GM18868 (cell line): Measurements from ENCODE around the gene ALG8.
"Not testable (repeated sequence)": the region's sequence is repeated elsewhere in the genome, so short reads cannot be mapped to it uniquely, and the experiment has no call there.

Experiments
- ATAC-seq: cut with Tn5 transposase; IDR thresholded peaks from one replicate; pipeline ENCODE4 v1.9.1; 2021; ENCODE audit warnings: mild to moderate bottlenecking, moderate library complexity; ENCODE audit not compliant: unreplicated experiment

The ALG8 gene

DNA sequence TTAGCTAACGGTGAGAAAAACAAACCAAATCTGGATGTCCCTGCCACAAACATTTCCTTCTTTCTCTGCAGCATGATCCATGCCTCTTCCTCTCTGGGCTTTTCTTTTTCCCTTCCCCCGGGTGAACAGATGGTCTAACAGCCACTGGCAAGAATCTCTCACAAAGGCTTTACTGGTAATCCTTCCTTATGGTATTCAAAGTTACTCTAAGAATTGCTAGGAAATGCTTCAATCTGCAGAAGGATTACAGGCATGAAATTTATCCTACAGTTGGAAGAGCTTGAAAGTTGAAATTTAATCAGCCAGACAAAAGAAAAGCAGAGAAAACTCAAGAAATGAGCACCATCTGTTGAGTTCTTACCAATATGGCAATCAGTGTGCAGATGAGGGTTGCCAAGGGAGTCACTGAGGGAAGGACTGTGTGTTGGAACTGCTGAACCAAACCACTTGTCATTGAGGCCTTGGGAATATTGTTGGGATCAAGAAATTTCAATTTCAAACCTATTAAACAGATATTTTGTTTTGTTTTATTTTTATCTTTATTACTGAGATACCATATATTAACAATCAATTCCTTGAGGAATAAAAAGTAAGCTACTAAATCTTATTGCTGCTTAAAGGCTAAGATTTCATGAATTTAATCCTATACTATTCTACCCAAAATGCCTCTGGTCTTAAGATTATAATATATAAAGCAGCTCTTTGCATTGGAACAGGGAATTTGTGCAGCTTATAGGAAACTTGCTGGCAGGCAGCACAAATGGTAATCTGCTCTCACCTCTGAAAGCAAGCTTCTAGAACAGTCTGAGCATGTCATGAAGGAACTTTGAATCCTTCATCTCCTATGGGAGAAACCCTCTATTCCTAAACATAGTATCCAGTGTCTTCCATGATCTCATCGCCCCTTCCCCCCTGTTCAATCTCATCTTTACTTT is 30.1 kb downstream of the ALG8 start:
- no peak for ATAC-seq

- ATAC-seq, result no peak
Observed at GRCh38 chr11:78100676-78101472, 38.6 kb downstream of the ALG8 start.

DNA sequence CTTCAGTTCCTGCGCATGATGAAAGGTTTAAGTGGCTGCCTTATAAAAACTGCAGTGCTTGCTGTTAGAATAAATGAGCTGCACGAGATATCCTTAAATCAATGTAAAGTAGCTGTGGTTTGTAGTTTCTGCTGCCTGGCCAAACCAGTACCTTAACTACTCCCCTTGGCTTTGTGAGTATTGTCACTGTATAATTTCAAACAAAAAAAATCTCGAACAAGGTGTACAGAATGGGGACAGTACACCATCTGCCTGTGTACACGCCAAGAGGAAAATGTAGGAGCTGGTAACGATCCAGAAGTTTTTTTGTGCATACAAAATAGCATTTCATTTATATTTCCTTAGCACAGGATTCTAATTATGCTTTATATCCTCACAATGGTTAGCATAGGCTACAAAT is 39.2 kb downstream of the ALG8 start:
- no peak for ATAC-seq

GRCh38 chr11:78099666-78100065 is 39.8 kb downstream of the ALG8 start:
- ATAC-seq, result no peak

- ATAC-seq, result no peak
Observed at GRCh38 chr11:78097666-78098385, 41.6 kb downstream of the ALG8 start.

DNA sequence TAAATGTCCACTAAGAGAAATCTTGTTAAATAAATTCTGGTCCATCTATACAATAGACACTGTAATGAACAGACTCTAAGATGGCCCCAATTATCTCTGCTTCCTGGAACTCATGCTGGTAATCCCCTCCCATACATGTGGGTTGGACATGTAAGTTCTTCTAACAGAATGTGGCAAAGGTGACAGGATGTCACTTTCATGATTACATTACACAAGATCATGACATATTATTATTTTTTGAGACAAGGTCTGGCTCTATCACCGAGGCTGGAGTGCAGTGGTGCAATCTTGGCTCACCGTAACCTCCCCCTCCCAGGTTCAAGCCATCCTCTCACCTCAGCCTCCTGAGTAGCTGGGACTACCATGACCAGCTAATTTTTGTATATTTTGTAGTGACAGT is 45.2 kb downstream of the ALG8 start:
- no peak for ATAC-seq

- not testable (repeated sequence) for ATAC-seq
Observed at GRCh38 chr11:78086521-78087074, 52.8 kb downstream of the ALG8 start.

DNA sequence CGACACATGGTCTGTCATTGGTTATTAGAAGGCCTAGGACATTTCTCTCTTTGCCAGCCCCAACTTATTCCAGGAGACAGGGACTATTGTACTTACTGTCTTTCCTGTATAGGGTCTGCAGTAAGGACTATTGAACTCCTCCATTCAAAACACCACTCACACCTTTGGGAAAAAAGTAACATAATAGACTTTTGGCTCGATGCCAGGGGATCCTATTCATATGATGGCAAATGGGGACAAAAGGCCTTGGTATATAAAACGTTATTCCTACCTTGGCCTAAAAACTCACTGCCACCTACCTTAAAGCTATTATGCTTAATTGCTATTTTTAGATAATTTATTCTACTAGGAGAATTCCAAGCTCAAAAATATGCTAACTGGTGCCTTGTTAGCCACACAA is 53.5 kb downstream of the ALG8 start:
- ATAC-seq, result no peak

GRCh38 chr11:78084506-78084905 is 54.9 kb downstream of the ALG8 start:
- ATAC-seq, result not testable (repeated sequence)

DNA sequence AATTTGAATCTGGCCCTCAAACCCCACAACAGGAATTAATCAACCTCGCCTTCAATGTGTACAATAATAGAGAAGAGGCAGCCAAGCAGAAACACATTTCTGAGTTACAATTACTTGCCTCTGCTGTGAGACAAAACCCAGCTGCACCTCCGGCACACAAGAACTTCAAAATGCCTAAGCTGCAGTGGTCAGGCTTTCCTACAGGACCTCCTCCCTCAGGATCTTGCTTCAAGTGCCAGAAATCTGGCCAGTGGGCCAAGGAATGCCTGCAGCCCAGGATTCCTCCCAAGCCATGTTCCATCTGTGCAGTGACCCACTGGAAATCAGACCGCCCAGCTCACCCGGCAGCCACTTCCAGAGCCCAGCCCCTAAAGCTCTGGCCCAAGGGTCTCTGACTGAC is 56.4 kb downstream of the ALG8 start:
- no peak for ATAC-seq

DNA sequence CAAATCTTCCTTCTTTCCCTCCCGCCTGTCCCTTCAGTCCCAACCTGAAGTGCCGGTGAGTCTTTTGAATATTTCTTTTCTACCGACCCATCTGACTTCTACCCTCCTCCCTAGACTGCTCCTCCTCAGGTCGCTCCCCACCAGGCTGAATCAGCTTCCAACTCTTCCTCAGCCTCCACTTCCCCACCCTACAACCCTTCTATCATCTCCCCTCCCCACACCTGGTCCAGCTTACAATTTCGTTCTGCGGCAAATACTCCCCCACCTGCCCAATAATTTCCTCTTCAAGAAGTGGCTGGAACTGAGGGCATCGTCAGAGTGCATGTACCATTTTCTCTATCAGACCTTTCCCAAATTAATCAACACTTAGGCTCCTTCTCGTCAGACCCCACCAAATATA is 57.3 kb downstream of the ALG8 start:
- no peak for ATAC-seq

GRCh38 chr11:78081583-78081982 is 57.8 kb downstream of the ALG8 start:
- ATAC-seq, result no peak

DNA sequence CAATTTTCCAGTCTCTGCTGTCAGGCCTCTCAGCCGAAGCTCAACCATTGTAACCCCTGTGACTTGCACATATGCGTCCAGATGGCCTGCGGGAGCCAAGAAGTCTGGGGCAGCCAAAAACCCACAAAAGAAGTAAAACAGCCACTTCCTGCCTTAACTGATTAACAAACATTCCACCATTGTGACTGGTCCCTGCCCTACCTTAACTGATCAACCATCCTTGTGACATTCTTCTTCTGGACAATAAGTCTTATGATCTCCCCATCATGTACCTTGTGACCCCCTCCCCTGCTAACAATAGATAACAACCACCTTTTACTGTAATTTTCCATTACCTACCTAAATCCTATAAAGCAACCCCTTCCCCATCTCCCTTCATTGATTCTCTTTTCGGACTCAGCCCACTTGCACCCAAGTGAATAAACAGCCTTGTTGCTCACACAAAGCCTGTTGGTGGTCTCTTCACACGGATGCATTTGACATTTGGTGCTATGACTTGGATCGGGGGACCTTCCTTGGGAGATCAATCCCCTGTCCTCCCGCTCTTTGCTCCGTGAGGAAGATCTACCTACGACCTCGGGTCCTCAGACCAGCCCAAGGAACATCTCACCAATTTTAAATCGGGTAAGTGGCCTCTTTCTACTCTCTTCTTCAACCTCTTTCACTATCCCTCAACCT is 58.5 kb downstream of the ALG8 start:
- no peak for ATAC-seq

GRCh38 chr11:78080084-78080817 is 59.2 kb downstream of the ALG8 start:
- ATAC-seq, result no peak

- peak; percentile 83 for ATAC-seq
Observed at GRCh38 chr11:78079232-78080083, 60.0 kb downstream of the ALG8 start, which contains the start of gene NDUFC2. NDUFC2 (minus strand) TSS chr11:78079862; CDS start chr11:78079744, 118 bp downstream.

DNA sequence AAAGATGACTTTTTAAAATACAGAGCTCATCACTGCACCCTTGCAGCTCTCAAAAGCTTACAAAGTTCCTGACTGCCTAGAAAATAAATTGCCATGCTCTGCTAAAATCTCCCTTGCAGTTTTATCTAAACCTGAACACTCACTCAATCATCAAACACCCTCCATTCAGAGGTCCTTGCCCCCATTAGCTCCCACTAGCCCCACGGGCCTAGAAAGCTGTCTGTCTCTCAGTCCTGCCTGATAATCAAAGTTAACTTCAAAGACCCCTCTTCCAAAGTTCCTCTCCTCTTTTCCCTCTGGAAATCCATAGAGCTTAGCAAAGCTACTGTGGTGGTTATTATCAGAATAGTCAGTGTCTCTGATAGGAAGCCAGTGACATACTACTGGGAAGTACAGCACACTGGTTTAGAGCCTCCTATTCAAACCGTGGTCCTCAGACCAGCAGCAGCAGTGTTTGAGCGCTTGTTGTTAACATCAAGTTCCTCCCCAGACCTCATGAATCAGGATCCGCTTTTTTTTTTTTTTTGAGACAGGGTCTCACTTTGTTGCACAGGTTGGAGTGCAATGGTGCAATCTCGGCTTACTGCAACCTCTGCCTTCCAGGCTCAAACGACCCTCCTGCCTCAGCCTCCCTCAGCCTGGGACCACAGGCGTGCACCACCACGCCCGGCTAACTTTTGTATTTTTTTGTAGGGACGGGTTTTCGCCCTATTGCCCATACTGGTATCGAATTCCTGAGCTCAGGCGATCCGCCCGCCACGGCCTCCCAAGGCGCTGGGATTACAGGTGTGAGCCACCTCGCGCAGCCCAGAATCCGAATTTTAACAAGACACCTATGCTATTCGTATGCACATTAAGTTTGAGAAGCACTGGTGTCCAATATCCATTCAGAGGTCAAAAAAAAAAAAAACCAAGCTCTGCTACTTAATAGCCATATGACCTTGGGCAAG is 60.9 kb downstream of the ALG8 start:
- ATAC-seq, result no peak

- ATAC-seq, result not testable (repeated sequence)
Observed at GRCh38 chr11:78077592-78077991, 61.8 kb downstream of the ALG8 start.
